Measurements from ENCODE around the gene ZCCHC10.

DNA sequence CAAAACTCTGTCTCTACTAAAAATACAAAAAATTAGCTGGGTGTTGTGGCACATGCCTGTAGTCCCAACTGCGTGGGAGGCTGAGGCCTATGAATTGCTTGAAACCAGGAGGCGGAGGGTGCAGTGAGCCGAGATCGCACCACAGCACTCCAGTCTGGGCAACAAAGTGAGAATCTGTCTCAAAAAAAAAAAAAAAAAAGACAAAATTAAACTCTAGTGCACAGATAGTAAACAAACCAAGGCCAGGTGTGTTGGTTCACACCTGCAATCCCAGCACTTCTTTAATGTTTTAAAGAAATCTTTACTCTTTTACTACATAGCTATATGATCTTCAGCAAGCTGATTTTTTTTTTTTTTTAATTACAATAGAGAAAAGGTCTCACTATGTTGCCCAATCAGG is 8.4 kb downstream of the ZCCHC10 start:
- TF ChIP-seq, protein P1, sequence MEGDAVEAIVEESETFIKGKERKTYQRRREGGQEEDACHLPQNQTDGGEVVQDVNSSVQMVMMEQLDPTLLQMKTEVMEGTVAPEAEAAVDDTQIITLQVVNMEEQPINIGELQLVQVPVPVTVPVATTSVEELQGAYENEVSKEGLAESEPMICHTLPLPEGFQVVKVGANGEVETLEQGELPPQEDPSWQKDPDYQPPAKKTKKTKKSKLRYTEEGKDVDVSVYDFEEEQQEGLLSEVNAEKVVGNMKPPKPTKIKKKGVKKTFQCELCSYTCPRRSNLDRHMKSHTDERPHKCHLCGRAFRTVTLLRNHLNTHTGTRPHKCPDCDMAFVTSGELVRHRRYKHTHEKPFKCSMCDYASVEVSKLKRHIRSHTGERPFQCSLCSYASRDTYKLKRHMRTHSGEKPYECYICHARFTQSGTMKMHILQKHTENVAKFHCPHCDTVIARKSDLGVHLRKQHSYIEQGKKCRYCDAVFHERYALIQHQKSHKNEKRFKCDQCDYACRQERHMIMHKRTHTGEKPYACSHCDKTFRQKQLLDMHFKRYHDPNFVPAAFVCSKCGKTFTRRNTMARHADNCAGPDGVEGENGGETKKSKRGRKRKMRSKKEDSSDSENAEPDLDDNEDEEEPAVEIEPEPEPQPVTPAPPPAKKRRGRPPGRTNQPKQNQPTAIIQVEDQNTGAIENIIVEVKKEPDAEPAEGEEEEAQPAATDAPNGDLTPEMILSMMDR (IDR thresholded peaks at IDR 0.05), result no peak
- no peak for TF ChIP-seq POLR2A (IDR thresholded peaks at IDR 0.05)

Data from testis (tissue), 2 donors.